ENCODE data around the gene METTL14.

Gene METTL14

DNA sequence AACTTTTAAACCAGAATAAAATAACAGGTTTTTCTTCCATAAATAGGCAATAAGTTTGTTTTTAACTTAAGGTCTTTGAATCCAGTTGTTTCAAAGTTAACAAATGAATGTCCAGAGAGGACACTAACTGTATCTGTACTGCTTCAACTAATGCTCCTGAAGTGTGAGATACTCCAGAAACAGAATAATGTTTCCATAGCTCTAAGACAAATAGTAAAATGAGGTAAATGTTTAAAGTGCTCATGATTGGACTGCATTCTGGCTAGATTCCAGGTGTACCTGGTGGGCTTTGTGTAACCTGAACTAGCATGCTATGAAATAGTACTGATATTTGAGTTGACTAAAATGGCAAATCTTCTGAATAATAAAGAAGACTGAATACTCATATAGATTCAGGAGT lies 51.7 kb downstream of the METTL14 start:
- no peak for DNase-seq

GRCh38 chr4:118738090-118738489 lies 52.9 kb downstream of the METTL14 start:
- DNase-seq: no peak

- no peak for DNase-seq
Observed at GRCh38 chr4:118739022-118739713, 54.0 kb downstream of the METTL14 start.

- DNase-seq: no peak
Observed at GRCh38 chr4:118740869-118741268, 55.7 kb downstream of the METTL14 start.

GRCh38 chr4:118741301-118741855 lies 56.2 kb downstream of the METTL14 start:
- DNase-seq: no peak

GRCh38 chr4:118742050-118742449 lies 56.9 kb downstream of the METTL14 start:
- DNase-seq: no peak

DNA sequence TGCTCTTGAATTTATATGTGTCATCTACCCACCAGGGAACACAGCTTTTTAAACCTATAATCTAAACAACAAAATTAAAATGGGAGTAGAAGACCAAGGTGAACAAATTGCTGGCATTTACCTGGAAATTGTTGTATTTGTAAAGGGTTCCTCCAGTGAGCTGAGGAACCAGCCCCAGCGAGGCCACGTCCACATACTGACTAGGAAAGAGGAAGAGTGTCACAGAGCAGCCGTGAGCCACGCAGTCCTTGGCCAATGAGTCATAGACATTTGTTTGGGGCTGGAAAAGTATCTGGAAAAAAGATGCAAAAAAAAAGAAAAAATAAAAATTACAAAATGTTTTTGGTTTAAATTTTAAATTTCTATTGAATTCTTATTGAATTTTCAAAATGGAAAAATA lies 58.7 kb downstream of the METTL14 start:
- no peak for DNase-seq

- DNase-seq: no peak
Observed at GRCh38 chr4:118745357-118745756, 60.2 kb downstream of the METTL14 start.

DNA sequence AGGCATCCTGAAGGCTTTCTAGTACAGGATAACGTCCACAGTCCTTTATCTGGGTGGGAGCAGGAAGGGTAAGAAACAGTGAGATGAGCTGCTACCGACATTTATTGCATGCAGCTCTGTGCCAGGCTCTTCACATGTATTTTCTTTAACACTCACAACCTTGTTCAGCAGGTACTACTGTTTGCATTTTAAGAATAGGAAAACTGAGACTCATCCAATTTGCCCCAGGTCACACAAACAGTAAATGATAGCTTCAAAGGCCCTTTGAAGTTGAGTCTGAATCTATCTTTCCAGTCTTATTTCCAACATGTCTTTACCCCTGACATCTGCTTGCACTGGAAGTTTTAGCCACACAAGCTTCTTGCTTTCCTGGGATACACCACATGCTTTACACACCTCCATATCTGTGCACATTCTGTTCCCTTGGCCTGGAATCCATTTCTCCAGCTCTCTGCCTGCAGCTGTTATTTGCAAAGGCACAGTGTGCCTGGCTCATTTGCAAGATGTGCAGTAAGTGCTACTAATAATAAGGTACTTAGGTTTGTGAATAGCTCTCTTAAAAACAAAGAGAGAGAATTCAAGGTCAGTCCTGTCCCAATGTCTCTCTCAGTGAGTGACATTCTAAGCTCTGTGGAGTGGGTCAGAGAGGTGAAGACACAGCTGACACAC lies 61.2 kb downstream of the METTL14 start:
- DNase-seq: no peak

GRCh38 chr4:118749347-118749988 lies 64.3 kb downstream of the METTL14 start:
- DNase-seq: no peak

- no peak for DNase-seq
Observed at GRCh38 chr4:118751629-118752323, 66.6 kb downstream of the METTL14 start.

DNA sequence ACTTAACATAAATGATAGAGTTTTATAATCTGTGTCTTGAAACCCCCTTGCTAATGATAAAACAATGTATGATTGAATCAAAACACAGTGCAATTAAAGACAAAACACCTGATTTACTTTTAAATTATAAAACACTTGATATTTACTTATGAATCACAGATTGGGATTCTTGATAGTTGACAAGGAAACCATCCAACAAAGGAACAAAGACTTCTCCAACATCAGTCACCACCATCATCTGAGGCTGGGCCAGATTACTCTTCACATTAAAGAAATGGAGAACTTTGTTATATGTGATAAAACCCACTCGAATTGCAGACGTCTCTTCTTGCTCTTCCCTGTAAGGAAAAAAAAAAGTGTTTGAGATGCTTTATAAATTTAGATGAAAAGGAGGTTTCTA lies 67.4 kb downstream of the METTL14 start:
- DNase-seq: no peak

- DNase-seq: no peak
Observed at GRCh38 chr4:118753096-118753495, 67.9 kb downstream of the METTL14 start.

- DNase-seq: no peak
Observed at GRCh38 chr4:118753685-118754084, 68.5 kb downstream of the METTL14 start.

- no peak for DNase-seq
Observed at GRCh38 chr4:118754890-118755289, 69.7 kb downstream of the METTL14 start.

GRCh38 chr4:118755438-118756226 lies 70.4 kb downstream of the METTL14 start:
- DNase-seq: no peak

DNA sequence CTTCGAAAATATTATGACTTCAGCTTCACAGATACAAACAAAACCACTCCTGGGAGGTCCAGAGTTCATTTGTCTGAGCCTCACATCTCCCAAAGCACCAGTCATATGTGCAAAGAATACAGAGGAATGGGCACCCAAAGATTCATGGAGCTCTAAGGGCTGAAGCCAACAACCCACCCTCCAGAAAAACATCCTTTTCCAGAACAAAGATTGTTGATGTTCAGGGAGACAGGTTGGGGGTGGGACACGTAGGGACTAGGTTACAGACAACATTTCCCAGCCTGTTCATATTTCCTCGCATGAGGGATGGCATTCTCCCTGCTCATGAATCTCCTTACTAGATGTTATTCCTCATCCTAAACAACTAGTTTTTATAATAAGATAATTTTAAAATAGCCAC lies 71.2 kb downstream of the METTL14 start:
- no peak for DNase-seq

GRCh38 chr4:118756958-118757357 lies 71.8 kb downstream of the METTL14 start:
- no peak for DNase-seq

DNA sequence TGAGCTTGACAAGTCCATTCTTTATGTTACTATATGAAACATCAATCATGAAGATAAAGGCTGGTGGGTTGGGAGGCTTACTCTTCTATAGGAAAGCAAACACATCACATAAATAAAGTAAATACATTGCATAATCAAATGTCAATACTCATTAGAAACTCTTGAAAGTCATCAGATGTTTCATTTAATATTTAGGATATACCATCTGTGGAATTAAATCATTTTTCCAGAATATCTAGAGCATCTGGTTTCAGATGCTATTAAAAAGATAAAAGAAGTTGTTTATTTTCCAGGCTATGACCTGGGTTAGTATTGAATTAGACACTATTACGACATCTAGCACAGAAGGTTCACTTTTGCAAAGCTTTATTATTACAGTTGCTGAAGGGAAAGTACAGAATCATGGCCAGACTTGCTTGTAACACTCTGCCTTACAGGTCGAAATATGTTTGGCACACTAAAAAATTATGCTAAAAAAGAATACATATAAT lies 72.6 kb downstream of the METTL14 start:
- no peak for DNase-seq

- DNase-seq: no peak
Observed at GRCh38 chr4:118758293-118758692, 73.1 kb downstream of the METTL14 start.

GRCh38 chr4:118759481-118759880 lies 74.3 kb downstream of the METTL14 start:
- no peak for DNase-seq

DNA sequence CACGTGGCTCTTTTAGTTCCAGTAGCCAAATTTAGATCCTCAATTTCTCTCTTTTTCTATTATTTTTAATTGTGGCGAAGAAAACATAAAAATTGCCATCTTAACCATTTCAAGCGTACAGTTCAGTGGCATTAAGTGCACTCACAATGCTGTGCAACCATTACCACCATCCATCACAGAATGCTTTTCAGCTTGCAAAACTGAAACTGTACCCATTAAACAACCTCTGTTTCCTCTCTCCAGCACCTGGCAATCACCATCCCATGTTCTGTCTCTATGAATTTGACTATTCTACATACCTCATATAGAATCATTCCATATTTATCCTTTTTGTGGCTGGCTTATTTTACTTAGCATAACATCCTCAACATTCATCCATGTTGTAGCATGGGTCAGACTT lies 74.9 kb downstream of the METTL14 start:
- DNase-seq: no peak

All from activated naive CD4-positive, alpha-beta T cell treated with anti-CD3 and anti-CD28 coated beads, Interleukin-2, amount 50 U/mL, for 16 hours (primary cell).